ENCODE results near the gene CNN1.

GRCh38 chr19:11587302-11587974, 48.8 kb downstream of the CNN1 start:
- TF ChIP-seq CTCF (conservative IDR thresholded peaks at IDR 0.05; ENCODE audit: low read length) (peak; percentile 90), EZH2phosphoT487 (IDR thresholded peaks at IDR 0.05; ENCODE audit: borderline replicate concordance) (no peak)

Data from Loucy (cell line).